GM12892 (cell line): ENCODE results near the gene LRRN2.

Source experiments
- POLR2A ChIP-seq: IDR thresholded peaks from 2 replicates; pipeline ENCODE4 v1.6.1; 2011; ENCODE audit warnings: low read depth, low read length, control low read depth
- POLR2AphosphoS5 ChIP-seq: IDR thresholded peaks from 2 replicates; pipeline ENCODE4 v1.6.1; 2011; ENCODE audit warnings: low read depth, low read length, control low read depth
- TAF1 ChIP-seq: IDR thresholded peaks from 2 replicates; pipeline ENCODE4 v1.6.1; 2011; ENCODE audit warnings: low read depth, mild to moderate bottlenecking, control low read depth, low read length, borderline replicate concordance

DNA sequence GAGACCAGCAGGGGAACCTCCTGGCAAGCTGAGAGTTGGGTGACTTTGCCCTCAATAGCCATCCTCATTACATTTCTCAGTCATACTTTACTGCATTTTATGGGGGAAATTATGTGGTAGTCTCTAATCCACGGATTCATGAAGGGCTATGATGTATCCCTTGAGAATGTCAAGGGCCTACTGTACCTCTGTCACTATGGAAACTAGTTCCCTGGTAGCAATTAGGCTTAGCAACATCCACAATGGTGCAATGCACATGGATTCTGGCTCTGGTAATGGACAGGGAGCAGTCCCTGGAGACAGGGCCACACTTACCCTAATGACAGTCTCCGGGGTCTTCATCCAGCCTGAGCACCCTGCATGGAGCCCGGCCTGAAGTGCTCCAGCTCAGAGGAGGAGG is 26.5 kb downstream of the LRRN2 start:
- TF ChIP-seq POLR2A (no peak), POLR2AphosphoS5 (no peak), TAF1 (no peak)
